GM21737 (cell line): Measurements from ENCODE around the gene ST3GAL5.
A peak's percentile ranks its signal among the peaks of the same experiment; 100 is the strongest.
"Not testable (repeated sequence)": the region's sequence is repeated elsewhere in the genome, so short reads cannot be mapped to it uniquely, and the experiment has no call there.

Source experiments
- ATAC-seq: cut with Tn5 transposase; IDR thresholded peaks from one replicate; pipeline ENCODE4 v1.9.1; 2021; ENCODE audit warnings: mild to moderate bottlenecking, moderate library complexity; ENCODE audit not compliant: unreplicated experiment

The ST3GAL5 gene

DNA sequence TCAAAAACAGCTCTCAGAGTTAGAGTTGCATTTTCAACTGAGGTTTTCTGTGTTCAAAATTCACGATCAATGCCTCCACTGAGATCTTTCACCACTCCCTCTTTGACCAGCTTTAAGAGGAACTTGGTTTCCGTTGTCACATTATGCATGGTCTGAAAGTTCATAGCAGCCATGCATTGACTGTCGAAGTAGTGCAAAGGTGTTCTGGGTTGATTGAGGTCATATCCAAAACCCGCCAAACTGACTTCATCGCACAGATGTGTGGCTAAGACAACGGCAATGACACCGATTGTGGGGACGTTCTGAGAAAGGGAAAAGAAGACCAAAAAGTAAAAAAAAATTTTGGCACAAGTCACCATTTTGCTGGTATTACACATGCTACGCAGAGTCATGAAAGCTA lies 48.7 kb downstream of the ST3GAL5 start:
- ATAC-seq, result no peak

DNA sequence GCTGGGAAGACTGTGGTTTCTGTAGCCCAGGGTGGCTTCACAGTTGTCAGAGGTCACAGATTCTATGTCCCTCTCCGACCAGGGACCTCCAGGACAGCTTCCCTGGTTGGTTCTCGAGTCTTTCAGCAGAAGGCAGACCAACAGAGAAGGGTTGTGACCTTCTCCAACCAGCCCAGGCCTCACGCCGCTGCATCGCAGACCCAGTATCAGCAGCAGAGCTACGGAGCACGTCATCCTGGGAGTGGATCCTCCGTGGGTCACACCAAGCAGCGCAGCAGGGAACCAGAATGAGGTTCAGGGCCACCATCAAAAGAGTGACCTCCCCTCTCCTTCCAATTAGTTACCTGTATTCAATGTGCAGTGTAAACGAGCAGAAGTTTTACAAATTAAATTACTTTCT lies 49.3 kb downstream of the ST3GAL5 start:
- ATAC-seq, result no peak

DNA sequence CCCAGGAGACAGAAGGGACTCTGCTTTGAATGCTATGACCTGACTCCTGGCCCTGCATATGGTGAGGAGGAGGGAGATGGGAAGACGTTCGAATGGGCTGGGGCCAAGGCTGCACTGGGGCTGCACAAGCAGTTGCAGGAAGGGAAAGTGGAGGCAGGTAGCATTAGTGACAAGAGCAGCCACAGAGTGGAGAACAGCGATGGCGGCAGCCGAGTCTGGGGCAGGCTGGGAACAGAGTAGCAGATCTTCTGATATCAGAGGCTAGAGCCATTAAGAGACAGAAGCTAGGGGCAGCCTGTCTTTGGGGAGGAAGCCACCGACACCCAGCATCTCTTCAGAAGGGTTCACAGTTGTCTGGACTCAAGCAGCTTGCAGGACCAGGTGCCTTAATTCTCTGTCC lies 50.1 kb downstream of the ST3GAL5 start:
- no peak for ATAC-seq

DNA sequence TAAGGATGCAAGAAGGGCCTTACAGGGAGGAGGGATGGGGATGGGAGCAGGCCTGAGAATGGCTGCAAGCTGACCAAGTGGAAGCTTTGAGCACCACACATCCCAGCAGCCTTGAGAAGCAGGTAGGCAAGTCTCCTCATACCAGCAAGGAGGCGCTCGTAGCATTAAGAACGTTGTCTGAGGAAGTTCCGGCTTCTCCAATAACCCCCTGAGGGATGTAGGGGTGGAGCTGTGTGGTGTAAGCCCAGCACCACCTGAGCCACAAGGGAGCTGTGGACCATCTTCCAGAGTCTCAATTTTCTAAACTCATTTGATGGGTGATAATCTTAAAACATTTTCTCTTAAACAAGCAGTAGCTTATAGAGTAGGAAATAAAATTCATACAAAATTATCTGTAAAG lies 50.6 kb downstream of the ST3GAL5 start:
- ATAC-seq, result no peak

GRCh38 chr2:85834466-85834865 lies 54.3 kb downstream of the ST3GAL5 start:
- ATAC-seq, result no peak

GRCh38 chr2:85831735-85832134 lies 57.1 kb downstream of the ST3GAL5 start:
- ATAC-seq, result no peak

GRCh38 chr2:85830645-85831044 lies 58.1 kb downstream of the ST3GAL5 start:
- no peak for ATAC-seq

GRCh38 chr2:85829394-85829793 lies 59.4 kb downstream of the ST3GAL5 start:
- not testable (repeated sequence) for ATAC-seq

DNA sequence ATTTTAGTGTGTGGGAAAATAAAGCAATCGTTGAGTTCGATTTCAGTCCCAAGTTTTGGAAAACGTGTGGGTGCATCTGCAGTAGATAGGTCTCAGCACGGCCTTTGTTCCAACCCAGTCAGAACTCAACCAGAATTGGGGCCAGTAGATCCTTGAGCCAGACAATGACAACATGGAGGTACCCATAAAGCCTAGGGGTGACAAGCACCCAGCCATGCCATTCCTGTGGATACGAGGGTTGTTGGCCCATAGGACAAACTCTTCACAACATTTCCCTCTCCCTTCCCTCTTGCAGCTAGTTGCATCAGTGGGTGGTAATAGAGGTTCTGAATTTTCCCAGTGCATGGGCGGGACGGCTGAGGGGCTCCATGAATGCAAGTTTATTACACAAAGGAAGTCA lies 60.1 kb downstream of the ST3GAL5 start:
- no peak for ATAC-seq

DNA sequence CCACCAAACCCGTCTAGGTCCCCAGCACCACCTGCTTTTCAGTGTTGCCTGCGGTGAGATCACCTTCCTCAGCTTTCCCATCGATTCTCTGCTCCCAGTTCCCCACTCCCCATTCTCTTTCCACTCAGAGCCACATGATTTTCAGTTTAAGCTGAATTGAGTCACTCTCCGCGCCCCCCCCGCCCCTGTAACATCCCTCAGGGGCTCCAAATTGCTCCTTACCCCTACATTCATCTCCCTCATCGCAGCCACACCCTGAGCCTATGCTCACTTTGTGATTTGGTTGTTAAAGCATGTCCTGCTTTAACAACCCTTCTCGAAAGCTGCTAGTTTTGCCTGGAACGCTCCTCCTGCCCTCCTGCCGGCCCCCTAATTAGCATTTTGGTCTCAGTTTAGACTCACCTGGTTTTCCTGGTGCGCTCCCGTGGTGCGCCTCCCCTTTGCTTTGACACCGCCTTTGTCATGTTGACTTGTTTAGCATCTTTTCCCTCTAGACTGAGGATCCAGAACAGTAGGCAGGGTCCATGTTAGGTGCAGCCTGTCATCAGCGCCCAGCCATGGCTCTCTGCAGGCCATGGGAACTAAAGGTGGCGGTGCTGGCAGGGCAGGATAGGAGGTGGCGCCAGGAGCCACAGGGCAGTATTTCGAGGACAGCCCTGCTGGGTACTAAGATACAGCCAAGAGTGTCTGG lies 60.8 kb downstream of the ST3GAL5 start:
- no peak for ATAC-seq

DNA sequence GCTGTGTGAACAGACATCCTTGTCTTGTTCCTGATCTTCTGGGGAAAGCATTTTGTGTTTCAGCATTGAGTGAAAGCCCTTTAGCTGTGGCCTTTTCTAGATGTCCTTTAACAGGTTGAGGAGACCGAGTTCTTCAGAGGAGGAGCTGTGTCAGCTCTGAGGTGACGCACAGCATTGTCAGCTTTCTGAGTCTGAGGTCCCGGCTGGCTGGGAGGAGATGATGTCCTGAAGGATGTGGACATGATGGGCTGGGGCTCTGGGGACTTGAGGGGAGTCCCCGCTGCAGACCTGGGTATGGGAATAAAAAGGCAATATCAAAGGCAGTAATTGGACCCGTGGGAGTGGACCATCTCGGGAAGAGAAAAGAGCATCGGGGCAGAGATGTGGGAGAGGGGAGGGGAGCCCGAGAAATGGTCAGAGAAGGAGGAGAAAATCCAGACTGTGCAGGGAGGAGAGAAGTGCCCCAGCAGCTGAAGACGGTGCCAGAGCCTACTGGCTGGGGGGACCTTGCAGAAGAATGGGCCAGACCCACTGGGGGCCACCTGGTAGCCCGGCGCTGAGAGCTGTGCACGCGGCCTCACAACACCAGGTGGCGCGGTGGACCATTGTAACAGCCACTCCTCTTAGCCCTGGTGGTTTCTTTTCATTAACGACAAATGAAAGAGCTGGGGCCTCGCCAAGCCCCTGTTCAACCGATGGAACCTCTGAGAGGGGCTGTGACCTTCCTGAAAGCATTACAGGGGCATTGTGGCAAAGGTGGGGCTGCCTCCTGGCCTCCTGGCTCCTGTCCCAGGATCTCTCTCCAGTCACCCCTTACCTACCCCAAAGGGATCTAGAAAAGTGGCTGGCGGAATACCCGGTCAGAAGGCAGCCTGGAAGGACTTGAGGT lies 61.6 kb downstream of the ST3GAL5 start:
- peak; percentile 78 for ATAC-seq

DNA sequence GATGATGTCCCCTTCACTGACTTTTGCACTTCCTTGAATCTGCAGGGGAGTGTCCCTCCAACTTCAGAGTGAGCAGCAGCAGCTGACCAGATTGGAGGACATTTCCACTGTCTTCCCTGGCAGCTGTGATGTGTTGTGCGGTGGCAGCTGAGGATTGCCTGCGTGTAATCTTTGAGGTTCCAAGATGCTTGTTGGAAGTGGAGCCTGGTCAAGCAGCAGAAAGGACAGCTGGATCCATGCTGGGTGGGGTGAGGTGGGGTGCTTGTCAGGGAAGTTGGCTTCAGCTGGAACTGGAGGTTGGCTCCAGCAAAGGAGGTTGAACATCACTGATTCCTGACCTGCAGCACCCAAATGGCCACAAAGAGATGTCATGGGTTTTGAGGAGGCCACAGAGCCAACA lies 64.8 kb downstream of the ST3GAL5 start:
- no peak for ATAC-seq

DNA sequence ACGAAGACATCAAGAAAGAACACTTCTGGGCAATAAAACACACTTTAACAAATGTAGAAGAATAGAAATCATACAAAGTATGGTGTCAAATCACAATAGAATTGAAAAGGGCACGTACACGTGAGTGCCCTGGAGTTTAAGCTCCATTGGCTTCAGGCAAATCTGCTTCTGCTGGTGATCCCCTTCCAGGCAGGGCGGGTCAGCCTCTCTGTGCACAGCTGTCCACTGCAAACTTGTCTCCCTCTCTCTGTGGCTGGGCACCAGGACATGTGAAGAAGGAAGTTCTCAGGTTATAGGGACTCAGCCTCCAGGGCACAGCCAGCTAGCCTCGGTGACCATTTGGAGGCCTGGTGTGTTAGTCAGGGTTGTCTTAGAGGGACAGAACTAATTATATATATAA lies 66.0 kb downstream of the ST3GAL5 start:
- ATAC-seq, result no peak

GRCh38 chr2:85819811-85820510 lies 68.8 kb downstream of the ST3GAL5 start:
- ATAC-seq, result no peak

DNA sequence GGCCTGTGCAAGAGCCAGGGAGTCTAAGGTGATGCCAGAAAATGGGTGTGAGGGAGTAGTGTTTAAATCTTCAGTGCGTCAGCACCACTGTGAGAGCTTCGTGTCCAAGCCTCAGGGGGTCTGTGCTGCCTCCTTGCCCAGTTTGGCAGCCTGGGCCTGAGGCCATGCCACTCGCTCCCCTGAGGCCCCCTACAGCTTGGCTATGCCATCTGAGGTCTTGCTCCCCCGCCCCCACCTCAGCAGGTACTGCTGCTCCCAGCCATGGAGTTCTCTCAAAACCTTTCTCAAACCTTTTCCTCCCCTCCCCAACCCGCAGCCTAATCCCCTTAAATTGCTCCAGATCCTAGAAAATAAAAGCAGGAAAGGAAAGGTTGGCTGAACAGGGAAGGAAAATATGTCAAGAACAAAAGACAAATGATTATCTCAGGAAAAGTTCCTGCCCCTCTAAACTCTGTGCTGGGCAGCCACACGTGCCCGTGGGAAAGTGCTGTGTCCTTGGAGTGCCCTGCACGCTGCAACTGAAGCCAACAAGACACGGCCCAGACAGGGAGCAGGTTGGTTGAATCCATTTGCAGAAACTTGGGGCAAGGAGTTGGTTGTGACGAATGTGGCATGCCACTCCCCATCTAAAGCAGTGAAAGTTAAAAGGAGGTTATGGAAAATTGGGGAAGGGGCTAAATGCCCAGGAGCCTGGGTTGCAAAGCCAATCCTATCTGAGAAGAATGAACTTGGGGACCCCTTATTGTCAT lies 73.8 kb downstream of the ST3GAL5 start:
- ATAC-seq, result no peak

DNA sequence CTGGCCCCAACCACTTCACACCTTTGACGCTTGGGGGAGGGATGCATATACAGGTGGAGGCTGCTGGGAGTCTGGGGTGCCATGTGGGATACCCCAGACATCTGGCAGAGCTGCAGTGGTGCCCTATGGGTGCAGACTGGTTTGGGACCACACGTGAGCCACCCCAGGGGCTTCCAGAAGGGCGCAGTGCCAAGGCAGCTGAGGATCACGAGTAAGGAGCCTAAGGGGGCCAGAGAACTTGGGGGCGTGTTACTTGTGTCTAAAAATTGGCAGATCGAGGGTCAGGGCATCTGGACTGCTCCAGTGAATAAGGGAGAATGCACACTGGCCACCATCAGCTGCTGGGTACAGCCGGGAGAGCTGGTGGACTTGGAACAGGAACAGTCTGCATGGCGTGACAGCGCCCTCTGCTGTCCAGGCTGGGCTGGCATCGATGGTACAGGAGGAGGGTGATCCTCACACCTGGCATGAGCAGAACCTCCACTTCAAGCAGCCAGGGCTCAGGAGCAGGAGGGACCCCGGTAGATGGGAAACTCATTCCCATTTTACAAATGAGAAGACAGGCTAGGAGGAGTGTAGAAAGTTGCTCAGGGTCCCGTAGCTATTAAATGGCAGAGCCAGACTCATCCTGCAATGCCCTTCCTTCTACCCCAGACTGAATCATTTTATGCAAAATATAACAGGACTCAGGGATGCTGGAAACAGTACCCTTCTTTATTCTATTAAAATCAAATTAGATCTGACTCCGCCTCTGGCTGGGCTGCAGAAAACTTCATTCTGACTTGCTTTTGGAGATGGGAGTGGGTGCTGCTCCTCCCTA lies 74.6 kb downstream of the ST3GAL5 start:
- no peak for ATAC-seq

DNA sequence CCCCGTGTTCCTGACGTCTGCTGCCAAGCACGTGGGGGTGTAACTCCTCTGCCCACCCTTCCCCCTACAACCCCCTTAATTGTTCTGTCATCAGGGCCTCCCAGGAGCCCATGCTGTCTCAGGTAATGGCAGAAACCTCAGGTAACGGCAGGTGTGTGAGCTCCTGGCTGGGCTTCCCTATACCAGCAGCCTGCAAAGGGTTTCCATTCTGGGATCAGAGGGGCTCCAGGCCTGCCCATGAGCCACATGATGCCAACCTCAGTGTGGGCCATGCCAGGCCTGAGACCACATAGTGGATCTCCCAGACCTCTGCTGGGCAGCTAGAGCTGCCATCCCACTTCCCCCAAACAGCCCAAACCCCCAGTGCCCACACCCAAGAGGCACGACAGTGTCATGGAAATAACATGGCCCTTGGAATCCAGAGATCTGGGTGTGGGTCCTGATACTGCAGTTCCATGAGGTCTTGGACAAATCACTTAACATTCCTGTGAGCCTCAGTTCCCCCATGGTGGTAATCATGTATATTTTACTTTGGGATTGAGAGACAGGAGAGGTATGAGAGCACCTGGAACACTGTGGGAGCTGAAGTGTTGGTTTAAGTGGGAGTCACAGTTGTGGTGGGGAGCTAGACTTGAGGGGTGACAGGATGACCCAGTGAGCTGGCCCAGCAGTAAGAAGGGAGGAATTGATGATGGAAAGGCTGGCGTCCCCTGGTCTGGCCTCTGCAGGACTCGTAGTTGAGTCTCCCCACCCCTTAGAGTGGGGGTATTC lies 75.4 kb downstream of the ST3GAL5 start:
- ATAC-seq, result no peak

GRCh38 chr2:85812094-85812735 lies 76.6 kb downstream of the ST3GAL5 start:
- ATAC-seq, result no peak
